SU-DHL-6 (cell line): ENCODE data around the gene ANKRD44.

ENCODE experiments used
- H2AFZ ChIP-seq: fragments of 200-600 bp; sonication (generic); 2 replicates; pipeline ENCODE4 v1.6.1; 2014; ENCODE audit warnings: low read depth, mild to moderate bottlenecking, moderate library complexity, mixed read lengths, antibody characterized with exemption, low read length; ENCODE audit not compliant: severe bottlenecking
- H3F3A ChIP-seq: fragments of 200-600 bp; shearing (Covaris generic); 2 replicates; pipeline ENCODE4 v1.6.0; 2016; ENCODE audit warnings: antibody characterized with exemption, mild to moderate bottlenecking; ENCODE audit not compliant: insufficient read depth
- H3K27ac ChIP-seq: fragments of 200-600 bp; sonication (generic); 2 replicates; pipeline ENCODE4 v1.5.1; 2016; ENCODE audit warnings: low read depth, mild to moderate bottlenecking, low read length, moderate library complexity, mixed read lengths
- H3K27me3 ChIP-seq: fragments of 200-600 bp; sonication (generic), shearing (Covaris generic); 2 replicates; pipeline ENCODE4 v1.6.0; 2014; ENCODE audit warnings: mild to moderate bottlenecking, low read length
- H3K36me3 ChIP-seq: fragments of 200-600 bp; sonication (generic); 2 replicates; pipeline ENCODE4 v1.6.1; 2014; ENCODE audit warnings: mild to moderate bottlenecking, low read length, mixed read lengths
- H3K4me2 ChIP-seq: fragments of 300-600, 200-600 bp; shearing (Covaris generic), sonication (generic); 2 replicates; pipeline ENCODE4 v1.6.0; 2014; ENCODE audit warnings: low read length, low read depth, mild to moderate bottlenecking; ENCODE audit not compliant: poor library complexity, severe bottlenecking
- H3K4me3 ChIP-seq: fragments of 200-600 bp; sonication (generic); 2 replicates; pipeline ENCODE4 v1.5.1; 2014; ENCODE audit warnings: antibody characterized with exemption, low read length, mild to moderate bottlenecking, mixed read lengths; ENCODE audit not compliant: insufficient read depth, poor library complexity, severe bottlenecking
- H3K79me2 ChIP-seq: fragments of 200-600 bp; sonication (generic); 2 replicates; pipeline ENCODE4 v1.6.1; 2014; ENCODE audit warnings: mild to moderate bottlenecking, low read length, moderate library complexity; ENCODE audit not compliant: insufficient read depth
- H3K9ac ChIP-seq: fragments of 200-600 bp; sonication (generic); 2 replicates; pipeline ENCODE4 v1.7.0; 2014; ENCODE audit warnings: mild to moderate bottlenecking, low read length
- H3K9me2 ChIP-seq: fragments of 200-600 bp; sonication (generic); replicated peaks from 2 replicates; pipeline ENCODE4 v1.6.1; 2014; ENCODE audit warnings: low read length; ENCODE audit not compliant: insufficient read depth
- H3K9me3 ChIP-seq: fragments of 200-600 bp; sonication (generic); 2 replicates; pipeline ENCODE4 v1.6.1; 2014; ENCODE audit warnings: low read length, mixed read lengths; ENCODE audit not compliant: insufficient read depth
- H4K20me1 ChIP-seq: fragments of 200-600 bp; sonication (generic); 2 replicates; pipeline ENCODE4 v1.6.1; 2014; ENCODE audit warnings: low read depth, mild to moderate bottlenecking, antibody characterized with exemption, low read length, moderate library complexity, mixed read lengths
- EZH2phosphoT487 ChIP-seq: fragments of 200-600 bp; sonication (generic), shearing (Covaris generic); conservative IDR thresholded peaks from 2 replicates; pipeline ENCODE4 v1.6.1; 2018; ENCODE audit warnings: mild to moderate bottlenecking, antibody characterized with exemption, low read length, moderate library complexity, mixed read lengths
- TF ChIP-seq, protein P1 (sequence below): fragments of 200-600 bp; sonication (generic); IDR thresholded peaks from one replicate; pipeline ENCODE4 v1.5.1; 2017; ENCODE audit warnings: antibody characterized with exemption, mild to moderate bottlenecking, low read length, moderate library complexity; ENCODE audit not compliant: insufficient read depth, poor library complexity, severe bottlenecking

ANKRD44 gene

DNA sequence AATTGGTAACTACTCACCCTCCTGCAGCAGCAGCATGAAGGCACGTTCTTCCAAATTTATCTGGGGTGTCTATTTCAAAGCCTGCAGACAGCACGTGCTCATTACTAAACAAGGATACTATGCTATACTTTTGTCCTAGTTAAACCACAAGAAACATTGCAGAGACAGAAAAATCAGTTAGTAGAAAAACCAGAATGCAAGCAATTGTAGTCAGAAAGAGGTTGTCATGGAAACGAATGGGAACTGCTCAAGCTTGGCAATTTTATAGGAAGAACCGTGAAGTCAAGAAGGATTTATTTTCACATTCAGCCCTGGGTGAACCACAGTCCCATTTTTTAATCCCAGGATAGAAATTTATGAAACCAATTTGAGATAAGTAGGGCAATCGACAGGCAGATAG lies 221.9 kb downstream of the ANKRD44 start:
- TF ChIP-seq EZH2phosphoT487 = no peak
- TF ChIP-seq, protein P1, sequence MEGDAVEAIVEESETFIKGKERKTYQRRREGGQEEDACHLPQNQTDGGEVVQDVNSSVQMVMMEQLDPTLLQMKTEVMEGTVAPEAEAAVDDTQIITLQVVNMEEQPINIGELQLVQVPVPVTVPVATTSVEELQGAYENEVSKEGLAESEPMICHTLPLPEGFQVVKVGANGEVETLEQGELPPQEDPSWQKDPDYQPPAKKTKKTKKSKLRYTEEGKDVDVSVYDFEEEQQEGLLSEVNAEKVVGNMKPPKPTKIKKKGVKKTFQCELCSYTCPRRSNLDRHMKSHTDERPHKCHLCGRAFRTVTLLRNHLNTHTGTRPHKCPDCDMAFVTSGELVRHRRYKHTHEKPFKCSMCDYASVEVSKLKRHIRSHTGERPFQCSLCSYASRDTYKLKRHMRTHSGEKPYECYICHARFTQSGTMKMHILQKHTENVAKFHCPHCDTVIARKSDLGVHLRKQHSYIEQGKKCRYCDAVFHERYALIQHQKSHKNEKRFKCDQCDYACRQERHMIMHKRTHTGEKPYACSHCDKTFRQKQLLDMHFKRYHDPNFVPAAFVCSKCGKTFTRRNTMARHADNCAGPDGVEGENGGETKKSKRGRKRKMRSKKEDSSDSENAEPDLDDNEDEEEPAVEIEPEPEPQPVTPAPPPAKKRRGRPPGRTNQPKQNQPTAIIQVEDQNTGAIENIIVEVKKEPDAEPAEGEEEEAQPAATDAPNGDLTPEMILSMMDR = no peak
- Histone ChIP-seq H3K4me3 (no peak overlapping the region), H4K20me1 (no peaks in the 10 kb centered on the region), H3K36me3 (peaks cover 10% of the 10 kb centered on the region; the same call in 1 of the 2 replicates), H3K9me3 (no peaks in the 10 kb centered on the region), H3K9me2 (no peaks in the 10 kb centered on the region), H3K27ac (no peak overlapping the region), H3K79me2 (no peaks in the 10 kb centered on the region), H3K9ac (no peak overlapping the region), H3F3A (no peaks in the 10 kb centered on the region; the same call in 1 of the 2 replicates), H3K4me2 (no peak overlapping the region), H3K27me3 (no peaks in the 10 kb centered on the region), H2AFZ (no peak overlapping the region)

GRCh38 chr2:197086500-197086899 lies 224.1 kb downstream of the ANKRD44 start:
- no peak overlapping the region for H2AFZ ChIP-seq
- no peak overlapping the region for H3K4me3 ChIP-seq
- no peak overlapping the region for H3K9ac ChIP-seq
- no peak overlapping the region for H3K4me2 ChIP-seq
- no peaks in the 10 kb centered on the region for H3K9me3 ChIP-seq
- no peaks in the 10 kb centered on the region for H4K20me1 ChIP-seq
- no peaks in the 10 kb centered on the region for H3K79me2 ChIP-seq
- peaks cover 14% of the 10 kb centered on the region; the same call in 1 of the 2 replicates for H3K36me3 ChIP-seq
- no peak overlapping the region for H3K27ac ChIP-seq
- TF ChIP-seq EZH2phosphoT487 = no peak
- TF ChIP-seq, protein P1 = no peak
- no peaks in the 10 kb centered on the region for H3F3A ChIP-seq
- no peaks in the 10 kb centered on the region for H3K27me3 ChIP-seq
- H3K9me2 ChIP-seq = no peaks in the 10 kb centered on the region

GRCh38 chr2:197085665-197086064 lies 224.9 kb downstream of the ANKRD44 start:
- peaks cover 14% of the 10 kb centered on the region; the same call in 1 of the 2 replicates for H3K36me3 ChIP-seq
- H3K4me3 ChIP-seq = no peak overlapping the region

More at GRCh38 chr2:197085665-197086064, 224.9 kb downstream of the ANKRD44 start:
- Histone ChIP-seq H3K27me3 (no peaks in the 10 kb centered on the region), H3F3A (no peaks in the 10 kb centered on the region), H3K9ac (no peak overlapping the region), H2AFZ (no peak overlapping the region), H3K9me2 (no peaks in the 10 kb centered on the region), H3K27ac (no peak overlapping the region), H3K79me2 (no peaks in the 10 kb centered on the region), H3K4me2 (no peak overlapping the region), H4K20me1 (no peaks in the 10 kb centered on the region), H3K9me3 (no peaks in the 10 kb centered on the region)
- TF ChIP-seq, protein P1 = no peak
- no peak for TF ChIP-seq EZH2phosphoT487
